D721Med (cell line): ENCODE data around the gene KCNMB4.

ENCODE experiments used
- DNase-seq: peaks from one replicate; pipeline ENCODE4 v3.0.0; 2011; ENCODE audit warnings: low spot score; ENCODE audit not compliant: insufficient read length
- FAIRE-seq: peaks from 2 replicates; lab custom pipeline; 2011; peaks lifted over from hg19 to GRCh38; lab: Jason Lieb, UNC
- CTCF ChIP-seq: IDR thresholded peaks from 2 replicates; pipeline ENCODE4 v1.5.1; 2012; ENCODE audit warnings: mild to moderate bottlenecking, control low read depth; ENCODE audit not compliant: insufficient read depth; ENCODE audit errors: missing control alignments

Gene KCNMB4

GRCh38 chr12:70427611-70428010, 61.5 kb downstream of the KCNMB4 start:
- no peak for DNase-seq
- TF ChIP-seq CTCF = no peak
- no peak for FAIRE-seq

- no peak for TF ChIP-seq CTCF
- DNase-seq (no peak), FAIRE-seq (no peak)
These were observed 64.3 kb downstream of the KCNMB4 start for GRCh38 chr12:70430400-70430799.

GRCh38 chr12:70436836-70437235, 70.7 kb downstream of the KCNMB4 start:
- FAIRE-seq (no peak), DNase-seq (no peak)
- TF ChIP-seq CTCF = no peak

GRCh38 chr12:70443062-70443673, 77.1 kb downstream of the KCNMB4 start:
- DNase-seq = no peak
- no peak for FAIRE-seq
- TF ChIP-seq CTCF = no peak

- FAIRE-seq = no peak
- TF ChIP-seq CTCF = no peak
These were observed 78.8 kb downstream of the KCNMB4 start for GRCh38 chr12:70444903-70445302.

GRCh38 chr12:70448371-70448770, 82.3 kb downstream of the KCNMB4 start:
- no peak for TF ChIP-seq CTCF
- no peak for DNase-seq
- FAIRE-seq = no peak

More at GRCh38 chr12:70444903-70445302, 78.8 kb downstream of the KCNMB4 start:
- no peak for DNase-seq

- TF ChIP-seq CTCF = no peak
- FAIRE-seq = no peak
These were observed 83.1 kb downstream of the KCNMB4 start for GRCh38 chr12:70449074-70449752.

More at GRCh38 chr12:70449074-70449752, 83.1 kb downstream of the KCNMB4 start:
- no peak for DNase-seq
